Erythroblast (primary cell): ENCODE data around the gene SDC1.

Source experiments
- DNase-seq, 2 experiments: peaks; one replicate each; lab custom pipeline; 2025; lab: John Stamatoyannopoulos, UW
- GATA1 ChIP-seq: IDR thresholded peaks from 2 replicates; pipeline ENCODE4 v1.6.1; 2011; ENCODE audit warnings: low read depth, mild to moderate bottlenecking, control low read depth, low read length, moderate library complexity
- POLR2A ChIP-seq: IDR thresholded peaks from 2 replicates; pipeline ENCODE4 v1.6.1; 2011; ENCODE audit warnings: mild to moderate bottlenecking, low read length

SDC1 gene

GRCh38 chr2:20184067-20184938, 40.6 kb downstream of the SDC1 start:
- no peak for TF ChIP-seq POLR2A
- TF ChIP-seq GATA1, result no peak
- no peak for DNase-seq

GRCh38 chr2:20183373-20183772, 41.6 kb downstream of the SDC1 start:
- DNase-seq, result no peak
- TF ChIP-seq POLR2A, result no peak
- TF ChIP-seq GATA1, result no peak

- DNase-seq, result peak in 1 of 2 experiments; percentile 60
- TF ChIP-seq POLR2A (no peak), GATA1 (no peak)
These were observed 42.5 kb downstream of the SDC1 start for GRCh38 chr2:20182241-20182931.

GRCh38 chr2:20181761-20182160, 43.2 kb downstream of the SDC1 start:
- no peak for DNase-seq
- TF ChIP-seq POLR2A (no peak), GATA1 (no peak)

DNA sequence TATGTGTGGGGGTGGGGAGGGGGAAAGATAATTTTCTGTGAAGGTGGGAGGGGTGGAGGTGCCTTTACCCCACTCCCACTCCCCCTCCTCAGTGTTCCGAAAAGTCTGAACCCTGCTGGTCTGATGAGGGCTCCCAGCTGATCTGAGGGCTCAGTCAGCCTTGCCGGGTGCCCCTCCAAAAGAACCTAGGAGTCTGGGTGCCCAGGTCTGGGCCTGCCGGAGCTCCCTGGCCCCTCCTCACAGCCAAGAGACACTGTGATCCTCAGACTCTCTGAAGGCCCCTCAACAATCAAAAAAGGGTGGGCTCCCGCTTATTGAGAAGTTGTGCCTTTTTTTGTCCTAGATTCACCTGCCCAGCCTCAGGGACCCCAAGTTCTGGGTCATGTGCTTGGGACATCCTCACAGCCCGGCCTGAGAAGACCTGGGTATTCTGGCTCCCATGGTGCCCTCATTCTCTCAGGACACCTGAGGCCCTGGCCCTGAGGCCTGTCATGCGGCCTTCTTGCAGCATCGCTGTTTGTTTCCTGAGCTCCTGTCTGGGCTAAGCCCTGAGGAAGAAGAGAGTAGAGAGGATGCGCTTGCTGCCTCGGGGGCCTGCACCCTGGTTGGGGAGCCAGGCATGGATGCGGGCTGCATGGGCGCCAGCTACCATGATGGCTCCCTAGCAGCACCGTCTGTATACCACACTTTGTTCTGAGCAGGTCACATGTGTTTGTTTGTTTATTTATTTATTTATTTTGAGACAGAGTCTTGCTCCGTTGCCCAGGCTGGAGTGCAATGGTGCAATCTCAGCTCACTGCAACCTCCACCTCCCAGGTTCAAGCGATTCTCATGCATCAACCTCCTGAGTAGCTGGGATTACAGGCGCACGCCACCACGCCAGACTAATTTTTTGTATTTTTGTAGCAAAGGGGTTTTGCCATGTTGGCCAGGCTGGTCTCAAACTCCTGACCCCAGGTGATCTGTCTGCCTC, 44.0 kb downstream of the SDC1 start:
- TF ChIP-seq POLR2A (no peak), GATA1 (no peak)
- DNase-seq, result no peak

GRCh38 chr2:20179755-20180594, 45.0 kb downstream of the SDC1 start:
- no peak for DNase-seq
- no peak for TF ChIP-seq POLR2A
- TF ChIP-seq GATA1, result no peak

- DNase-seq, result no peak
- TF ChIP-seq GATA1 (no peak), POLR2A (no peak)
These were observed 45.5 kb downstream of the SDC1 start for GRCh38 chr2:20179466-20179754.

- no peak for DNase-seq
- TF ChIP-seq POLR2A, result no peak
- TF ChIP-seq GATA1, result no peak
These were observed 46.1 kb downstream of the SDC1 start for GRCh38 chr2:20178666-20179465.

DNA sequence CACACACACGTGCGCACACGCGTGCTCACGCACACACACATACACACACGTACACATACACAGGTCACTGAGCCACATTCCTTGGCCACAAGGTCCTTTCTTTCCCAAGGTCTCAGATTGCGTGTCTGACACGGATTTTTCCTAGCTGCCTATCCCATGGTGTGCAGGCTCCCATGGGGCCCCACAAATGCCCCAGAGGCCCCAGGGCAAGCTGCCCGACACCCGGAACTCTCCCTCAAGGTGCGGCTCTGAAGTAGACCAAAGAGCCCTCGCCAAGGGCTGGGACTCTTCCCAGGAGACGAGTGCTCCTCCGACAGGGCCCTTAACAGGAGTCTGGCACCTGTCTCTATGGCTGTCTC, 46.7 kb downstream of the SDC1 start:
- TF ChIP-seq GATA1 (no peak), POLR2A (no peak)

GRCh38 chr2:20177556-20178248, 47.2 kb downstream of the SDC1 start:
- DNase-seq, result no peak
- TF ChIP-seq GATA1 (no peak), POLR2A (no peak)

More for the DNA sequence above, 46.7 kb downstream of the SDC1 start:
- DNase-seq, result no peak

GRCh38 chr2:20176760-20177159, 48.2 kb downstream of the SDC1 start:
- TF ChIP-seq POLR2A (no peak), GATA1 (no peak)
- no peak for DNase-seq

DNA sequence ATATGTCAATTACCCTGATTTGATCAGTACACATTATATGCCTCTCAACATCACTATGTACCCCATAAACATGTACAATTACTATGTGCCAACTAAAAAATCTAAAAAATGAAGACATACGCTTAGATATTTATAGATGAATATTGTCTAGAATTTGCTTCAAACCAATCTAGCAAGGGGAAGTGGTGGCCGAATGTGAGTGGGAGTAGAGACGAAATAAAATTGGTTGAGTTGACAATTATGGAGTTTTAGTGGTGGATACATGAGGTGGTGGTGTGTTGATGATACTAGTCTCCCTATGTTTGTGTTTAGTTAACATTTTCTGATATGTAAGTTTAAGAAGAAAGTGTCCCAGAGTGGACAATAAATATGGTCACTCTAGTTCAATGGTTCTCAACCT, 49.0 kb downstream of the SDC1 start:
- no peak for DNase-seq
- TF ChIP-seq POLR2A, result no peak
- no peak for TF ChIP-seq GATA1
